ENCODE measurements around the gene MESD.

- no peak for TF ChIP-seq POLR2AphosphoS5 (IDR thresholded peaks at IDR 0.05; ENCODE audit: low read depth, low read length)
- TF ChIP-seq TAF1 (IDR thresholded peaks at IDR 0.05; ENCODE audit: low read depth, low read length) = no peak
Measured at GRCh38 chr15:81014446-81015093, 25.0 kb upstream of the MESD start.

Data from GM12891 (cell line).